GM21825 (cell line): Measurements from ENCODE around the gene RPLP1.

Experiments
- ATAC-seq: cut with Tn5 transposase; IDR thresholded peaks from one replicate; pipeline ENCODE4 v1.9.1; 2021; ENCODE audit warnings: mild to moderate bottlenecking, moderate library complexity; ENCODE audit not compliant: unreplicated experiment

Gene RPLP1

DNA sequence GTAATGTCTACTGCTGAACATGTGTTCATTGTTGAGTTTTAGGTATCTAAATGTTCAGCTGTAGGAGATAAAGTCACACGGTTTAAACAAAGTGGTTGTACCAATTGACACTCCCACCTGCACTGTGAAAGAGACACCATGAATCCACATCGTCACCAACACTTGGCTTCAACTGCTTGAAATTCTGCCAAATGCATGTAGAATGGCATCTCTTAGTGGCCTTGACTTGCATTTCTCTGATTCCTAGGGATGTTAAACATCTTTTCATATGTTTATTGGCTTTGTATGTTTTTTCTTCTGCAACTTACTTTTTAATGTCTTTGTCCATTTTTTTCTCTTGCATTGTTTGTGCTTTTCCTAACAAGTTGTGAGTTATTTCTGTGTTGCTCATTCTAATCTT lies 43.4 kb downstream of the RPLP1 start:
- no peak for ATAC-seq

DNA sequence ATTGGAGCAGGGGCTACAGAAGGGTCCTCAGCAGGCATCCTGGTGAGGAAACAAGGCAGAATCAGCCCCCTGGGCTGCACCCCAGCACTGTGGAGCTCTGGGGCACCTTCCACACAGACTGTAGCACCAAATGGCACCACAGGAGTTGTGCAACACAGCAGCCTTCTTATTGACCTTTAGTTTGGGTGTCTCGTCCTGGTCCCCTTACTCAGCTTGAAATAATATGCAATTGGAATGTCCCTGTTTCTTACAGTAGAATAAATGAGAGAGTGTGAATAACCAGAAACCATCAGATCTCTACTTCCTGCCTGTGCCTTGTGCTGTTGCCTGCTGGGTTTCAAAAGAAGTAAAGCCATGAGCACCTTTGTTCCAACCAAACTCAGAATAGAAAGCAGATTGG lies 44.5 kb downstream of the RPLP1 start:
- no peak for ATAC-seq

DNA sequence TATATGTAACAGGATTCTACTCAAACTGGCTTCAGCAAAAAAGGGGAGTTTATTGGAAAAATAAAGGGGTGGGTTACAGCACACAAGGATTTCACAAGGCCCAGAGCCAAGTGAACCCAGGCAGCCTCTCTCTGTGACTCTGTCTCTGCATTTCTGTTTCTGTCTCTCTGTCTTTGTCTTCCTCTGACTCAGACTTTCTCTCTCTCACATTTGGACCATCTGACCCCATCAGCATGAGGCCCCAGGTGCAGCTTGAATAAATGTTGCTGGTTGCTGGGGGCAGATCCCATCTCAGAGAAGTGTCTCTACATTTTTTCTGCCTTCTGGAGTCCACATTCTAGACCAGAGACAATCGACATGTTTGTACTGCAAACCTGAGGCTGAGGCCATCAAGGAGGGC lies 45.0 kb downstream of the RPLP1 start:
- ATAC-seq = no peak

DNA sequence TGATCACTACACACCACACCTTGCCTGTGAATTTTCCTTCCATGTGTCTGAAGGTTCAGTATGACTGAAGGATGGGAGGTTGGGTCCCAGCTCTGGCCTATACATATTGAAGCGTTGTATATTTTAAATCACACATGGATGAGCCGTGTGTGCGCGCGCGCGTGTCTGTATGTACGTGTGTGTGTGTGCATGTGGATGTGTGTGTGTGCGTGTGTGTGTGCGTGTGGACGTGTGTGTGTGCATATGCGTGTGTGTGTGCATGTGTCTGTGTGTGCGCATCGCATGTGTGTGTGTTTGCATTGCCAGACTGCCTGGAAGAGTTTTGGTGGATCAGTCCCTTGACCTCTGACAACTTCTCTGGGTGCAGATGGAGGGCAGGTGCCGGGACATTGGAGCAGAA lies 45.7 kb downstream of the RPLP1 start:
- ATAC-seq = no peak

GRCh38 chr15:69498987-69499386 lies 46.4 kb downstream of the RPLP1 start:
- no peak for ATAC-seq

GRCh38 chr15:69499521-69500211 lies 47.0 kb downstream of the RPLP1 start:
- no peak for ATAC-seq

DNA sequence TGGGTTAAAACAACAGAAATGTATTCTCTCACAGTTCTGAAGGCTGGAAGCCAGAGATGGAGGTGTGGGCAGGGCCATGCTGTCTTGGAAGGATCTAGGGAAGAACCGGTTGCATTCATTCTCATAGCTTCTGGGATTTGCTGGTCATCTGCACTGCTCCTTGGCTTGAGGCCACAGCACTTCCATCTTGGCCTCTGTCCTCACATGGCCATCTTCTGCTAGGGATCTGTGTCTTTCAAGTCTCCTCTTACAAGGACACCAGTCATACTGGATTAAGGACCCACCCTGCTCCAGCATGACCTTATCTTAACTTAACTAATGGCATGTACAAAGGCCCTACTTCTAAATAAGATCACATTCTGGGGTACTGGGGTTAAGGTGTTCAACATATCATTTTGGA lies 47.7 kb downstream of the RPLP1 start:
- no peak for ATAC-seq

- ATAC-seq = no peak
Measured at GRCh38 chr15:69501456-69501855, 48.8 kb downstream of the RPLP1 start.

DNA sequence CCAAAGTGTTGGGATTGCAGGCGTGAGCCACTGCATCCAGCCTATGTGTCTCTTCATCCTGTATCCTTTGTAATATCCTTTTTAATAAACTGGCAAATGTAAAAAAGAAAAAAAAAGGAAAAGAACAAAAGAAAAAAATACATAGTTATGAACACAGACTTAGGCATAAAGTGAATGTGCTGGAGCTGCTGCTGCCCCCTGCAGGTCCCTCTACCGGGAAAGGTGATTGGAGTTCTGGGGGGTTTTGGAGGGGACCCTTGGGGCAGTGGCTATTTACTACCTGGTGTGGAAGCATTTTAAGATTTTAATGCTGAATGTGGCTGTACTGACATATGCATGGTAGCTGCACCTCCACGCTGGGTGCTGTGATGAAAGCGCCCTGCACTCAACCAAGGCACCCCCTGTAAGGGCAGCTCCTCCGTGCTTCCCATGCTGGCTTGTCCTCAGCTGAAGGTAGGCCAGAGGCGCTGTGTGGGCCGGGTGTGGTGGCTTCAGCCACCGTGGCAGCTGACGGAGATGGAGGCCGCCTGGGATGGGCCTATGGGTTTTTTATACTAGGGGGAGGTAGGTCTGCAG lies 49.9 kb downstream of the RPLP1 start:
- no peak for ATAC-seq

GRCh38 chr15:69504352-69505040 lies 51.9 kb downstream of the RPLP1 start:
- ATAC-seq = no peak
